ENCODE data around the gene SPRY4. TPM values are rescaled to one million over a fixed set of nuclear protein-coding genes. Genes with fewer than 3 reads are reported as not detected.

Gene SPRY4
- total and polyA plus RNA-seq, 4 donors: 16.7 to 33.9 (median 23.2) TPM

- Histone ChIP-seq H3K27ac (ENCODE audit: low read depth in 1 of 2, low read length in 1 of 2) (peak overlapping the region; percentile 38 to 41), H3K4me1 (ENCODE audit: control insufficient read depth in 5 of 5, insufficient read depth in 5 of 5, low read length in 5 of 5) (peaks cover 0 to 27% (median 24%) of the 10 kb centered on the region in 5 donors), H3K36me3 (ENCODE audit: control insufficient read depth in 4 of 4, insufficient read depth in 4 of 4, low read length in 4 of 4) (no peaks in the 10 kb centered on the region), H3K9me3 (ENCODE audit: control insufficient read depth in 4 of 4, insufficient read depth in 3 of 4, low read length in 3 of 4) (no peaks in the 10 kb centered on the region), H3K27me3 (ENCODE audit: control insufficient read depth in 3 of 3, insufficient read depth in 3 of 3, low read length in 2 of 3) (no peaks in the 10 kb centered on the region), H3K4me3 (no peak overlapping the region), H3K9ac (ENCODE audit: insufficient read depth in 1 of 2, low read length in 2 of 2) (no peak overlapping the region)
- ATAC-seq (ENCODE audit: insufficient read depth, low FRiP score) (no peak), DNase-seq (peak; percentile 50 to 78 (median 64))
- TF ChIP-seq CTCF (IDR thresholded peaks at IDR 0.05; ENCODE audit: control extremely low read depth, extremely low read depth): no peak
- WGBS, 2 donors: 69 to 73% methylated on average over 23 of the region's 23 CpGs
Observed at GRCh38 chr5:142295084-142295758, 29.6 kb downstream of the SPRY4 start.

DNA sequence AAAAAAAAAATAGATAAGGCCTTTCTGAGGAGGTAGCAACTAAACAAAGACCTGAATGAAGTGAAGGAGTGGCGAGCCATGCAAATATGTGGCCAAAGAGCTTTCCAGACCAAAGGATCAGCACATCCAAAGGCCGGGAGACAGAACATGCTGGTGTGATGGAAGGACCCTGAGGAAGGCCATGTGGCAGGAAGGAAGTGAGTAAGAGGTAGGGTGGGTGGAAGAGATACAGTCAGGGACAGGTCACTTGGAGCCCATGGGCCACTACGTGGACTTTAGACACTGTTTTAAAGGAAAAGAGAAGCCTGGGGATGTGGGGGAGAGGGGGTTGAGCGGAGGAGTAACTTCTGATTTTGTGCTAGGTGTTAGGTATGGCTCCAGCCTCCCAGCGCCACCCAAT is 31.3 kb downstream of the SPRY4 start:
- no peak for DNase-seq
- Histone ChIP-seq H3K9ac (ENCODE audit: insufficient read depth in 1 of 2, low read length in 2 of 2) (no peak overlapping the region), H3K36me3 (ENCODE audit: control insufficient read depth in 4 of 4, insufficient read depth in 4 of 4, low read length in 4 of 4) (no peaks in the 10 kb centered on the region), H3K9me3 (ENCODE audit: control insufficient read depth in 4 of 4, insufficient read depth in 3 of 4, low read length in 3 of 4) (no peaks in the 10 kb centered on the region), H3K4me1 (ENCODE audit: control insufficient read depth in 5 of 5, insufficient read depth in 5 of 5, low read length in 5 of 5) (peaks cover 0 to 27% (median 24%) of the 10 kb centered on the region in 5 donors), H3K27ac (ENCODE audit: low read depth in 1 of 2, low read length in 1 of 2) (no peak overlapping the region), H3K4me3 (no peak overlapping the region), H3K27me3 (ENCODE audit: control insufficient read depth in 3 of 3, insufficient read depth in 3 of 3, low read length in 2 of 3) (no peaks in the 10 kb centered on the region)
- no peak for TF ChIP-seq CTCF (IDR thresholded peaks at IDR 0.05; ENCODE audit: control extremely low read depth, extremely low read depth)
- no peak for ATAC-seq (ENCODE audit: insufficient read depth, low FRiP score)
- WGBS, 2 donors: 67 to 69% methylated on average over 5 of the region's 5 CpGs

DNA sequence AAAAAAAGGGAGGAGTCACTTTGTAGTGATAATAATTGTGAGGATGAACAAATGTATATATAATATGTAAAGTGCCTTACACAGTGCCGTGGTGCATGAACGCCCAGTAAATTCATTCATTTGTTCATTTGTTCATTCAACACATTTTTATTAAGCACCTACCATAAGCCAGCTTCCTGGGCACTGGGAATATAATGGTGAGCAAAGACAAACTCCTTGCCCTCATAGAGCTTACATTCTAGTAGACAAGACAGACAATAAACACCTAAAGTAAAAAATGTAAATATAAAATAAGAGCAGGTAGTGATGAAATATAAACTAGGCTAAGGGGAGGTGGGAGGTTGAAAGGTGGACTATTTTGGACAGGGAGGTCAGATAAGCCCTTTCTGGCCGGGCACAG is 32.0 kb downstream of the SPRY4 start:
- no peak overlapping the region for H3K9ac ChIP-seq (ENCODE audit: insufficient read depth in 1 of 2, low read length in 2 of 2)
- WGBS, 2 donors: 93 to 98% methylated on average over 3 of the region's 3 CpGs
- H3K4me1 ChIP-seq (ENCODE audit: control insufficient read depth in 5 of 5, insufficient read depth in 5 of 5, low read length in 5 of 5): peaks cover 0 to 31% (median 24%) of the 10 kb centered on the region in 5 donors
- DNase-seq (no peak), ATAC-seq (ENCODE audit: insufficient read depth, low FRiP score) (no peak)
- no peaks in the 10 kb centered on the region for H3K36me3 ChIP-seq (ENCODE audit: control insufficient read depth in 4 of 4, insufficient read depth in 4 of 4, low read length in 4 of 4)
- H3K27me3 ChIP-seq (ENCODE audit: control insufficient read depth in 3 of 3, insufficient read depth in 3 of 3, low read length in 2 of 3): no peaks in the 10 kb centered on the region
- no peak overlapping the region for H3K27ac ChIP-seq (ENCODE audit: low read depth in 1 of 2, low read length in 1 of 2)
- H3K4me3 ChIP-seq: no peak overlapping the region
- TF ChIP-seq CTCF (IDR thresholded peaks at IDR 0.05; ENCODE audit: control extremely low read depth, extremely low read depth): no peak
- no peaks in the 10 kb centered on the region for H3K9me3 ChIP-seq (ENCODE audit: control insufficient read depth in 4 of 4, insufficient read depth in 3 of 4, low read length in 3 of 4)

- ATAC-seq (ENCODE audit: insufficient read depth, low FRiP score): no peak
- no peak for DNase-seq
- Histone ChIP-seq H3K4me1 (ENCODE audit: control insufficient read depth in 5 of 5, insufficient read depth in 5 of 5, low read length in 5 of 5) (peaks cover 0 to 34% (median 21%) of the 10 kb centered on the region in 5 donors), H3K36me3 (ENCODE audit: control insufficient read depth in 4 of 4, insufficient read depth in 4 of 4, low read length in 4 of 4) (no peaks in the 10 kb centered on the region), H3K4me3 (no peak overlapping the region), H3K27ac (ENCODE audit: low read depth in 1 of 2, low read length in 1 of 2) (no peak overlapping the region), H3K27me3 (ENCODE audit: control insufficient read depth in 3 of 3, insufficient read depth in 3 of 3, low read length in 2 of 3) (no peaks in the 10 kb centered on the region), H3K9ac (ENCODE audit: insufficient read depth in 1 of 2, low read length in 2 of 2) (no peak overlapping the region), H3K9me3 (ENCODE audit: control insufficient read depth in 4 of 4, insufficient read depth in 3 of 4, low read length in 3 of 4) (no peaks in the 10 kb centered on the region)
- 89 to 93% methylated on average over 5 of the region's 5 CpGs for WGBS, 2 donors
- no peak for TF ChIP-seq CTCF (IDR thresholded peaks at IDR 0.05; ENCODE audit: control extremely low read depth, extremely low read depth)
Observed at GRCh38 chr5:142292249-142292648, 32.6 kb downstream of the SPRY4 start.
